RWPE1 (cell line): Measurements from ENCODE around the gene UBE2E1.

Source experiments
- CTCF ChIA-PET: fragments of 350-600 bp; sonication (Branson Sonifier 250); formaldehyde crosslinking; extraction: SDS; loops from one replicate; lab custom pipeline; 2021; lab: Yijun Ruan, JAX
- POLR2A ChIA-PET: fragments of 400-600 bp; formaldehyde crosslinking; extraction: SDS; loops from one replicate; lab custom pipeline; 2020; ENCODE audit warnings: antibody characterized with exemption; ENCODE audit not compliant: low non-redundant PET; lab: Yijun Ruan, JAX
- DNase-seq: peaks from one replicate; pipeline ENCODE4 v3.0.0; 2012; ENCODE audit warnings: low spot score
- H3K27ac ChIP-seq: fragments of 450-650 bp; 2 replicates; pipeline ENCODE4 v1.5.1; 2017
- CTCF ChIP-seq: fragments of 450-650 bp; conservative IDR thresholded peaks from 2 replicates; pipeline ENCODE4 v1.5.1; 2017; ENCODE audit warnings: low read depth, mild to moderate bottlenecking

UBE2E1 gene

GRCh38 chr3:23932571-23932970 lies 126.8 kb downstream of the UBE2E1 start:
- no peak overlapping the region for H3K27ac ChIP-seq
- ChIA-PET POLR2A (no interaction called here), CTCF (no interaction called here)
- no peak for TF ChIP-seq CTCF
- DNase-seq = no peak

- no peak for TF ChIP-seq CTCF
- DNase-seq = no peak
- no peak overlapping the region for H3K27ac ChIP-seq
- ChIA-PET CTCF (no interaction called here), POLR2A (no interaction called here)
These were observed 128.5 kb downstream of the UBE2E1 start for GRCh38 chr3:23934253-23934652.

GRCh38 chr3:23937296-23937695 lies 131.5 kb downstream of the UBE2E1 start:
- CTCF ChIA-PET = no interaction called here
- no peak for TF ChIP-seq CTCF
- DNase-seq = no peak
- POLR2A ChIA-PET = no interaction called here
- H3K27ac ChIP-seq = no peak overlapping the region

GRCh38 chr3:23938688-23939087 lies 132.9 kb downstream of the UBE2E1 start:
- no peak for TF ChIP-seq CTCF
- ChIA-PET CTCF (no interaction called here), POLR2A (no interaction called here)
- H3K27ac ChIP-seq = no peak overlapping the region
- no peak for DNase-seq

GRCh38 chr3:23940775-23941174 lies 135.0 kb downstream of the UBE2E1 start:
- POLR2A ChIA-PET = no interaction called here
- no peak for DNase-seq
- H3K27ac ChIP-seq = no peak overlapping the region
- CTCF ChIA-PET = no interaction called here
- no peak for TF ChIP-seq CTCF
